ENCODE data around the gene CDC42SE2.

DNA sequence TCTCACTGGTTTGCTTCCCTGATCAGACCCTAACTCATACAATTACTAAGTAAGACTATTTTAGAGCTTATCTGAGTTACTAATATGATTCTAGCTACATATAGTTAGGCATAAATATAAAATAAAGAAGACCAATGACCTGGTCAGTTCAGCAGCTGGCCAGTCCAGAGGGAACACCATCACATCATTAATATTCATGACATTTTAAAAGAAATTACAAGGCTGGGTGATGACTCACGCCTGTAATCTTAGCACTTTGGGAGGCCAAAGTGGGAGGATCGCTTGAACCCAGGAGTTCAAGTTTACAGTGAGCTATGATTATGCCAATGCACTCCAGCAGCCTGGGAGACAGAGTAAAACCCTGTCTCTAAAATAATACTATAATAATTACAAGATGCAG lies 37.0 kb upstream of the CDC42SE2 start:
- TF ChIP-seq, protein P1, sequence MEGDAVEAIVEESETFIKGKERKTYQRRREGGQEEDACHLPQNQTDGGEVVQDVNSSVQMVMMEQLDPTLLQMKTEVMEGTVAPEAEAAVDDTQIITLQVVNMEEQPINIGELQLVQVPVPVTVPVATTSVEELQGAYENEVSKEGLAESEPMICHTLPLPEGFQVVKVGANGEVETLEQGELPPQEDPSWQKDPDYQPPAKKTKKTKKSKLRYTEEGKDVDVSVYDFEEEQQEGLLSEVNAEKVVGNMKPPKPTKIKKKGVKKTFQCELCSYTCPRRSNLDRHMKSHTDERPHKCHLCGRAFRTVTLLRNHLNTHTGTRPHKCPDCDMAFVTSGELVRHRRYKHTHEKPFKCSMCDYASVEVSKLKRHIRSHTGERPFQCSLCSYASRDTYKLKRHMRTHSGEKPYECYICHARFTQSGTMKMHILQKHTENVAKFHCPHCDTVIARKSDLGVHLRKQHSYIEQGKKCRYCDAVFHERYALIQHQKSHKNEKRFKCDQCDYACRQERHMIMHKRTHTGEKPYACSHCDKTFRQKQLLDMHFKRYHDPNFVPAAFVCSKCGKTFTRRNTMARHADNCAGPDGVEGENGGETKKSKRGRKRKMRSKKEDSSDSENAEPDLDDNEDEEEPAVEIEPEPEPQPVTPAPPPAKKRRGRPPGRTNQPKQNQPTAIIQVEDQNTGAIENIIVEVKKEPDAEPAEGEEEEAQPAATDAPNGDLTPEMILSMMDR (IDR thresholded peaks at IDR 0.05): no peak
- TF ChIP-seq POLR2AphosphoS5 (IDR thresholded peaks at IDR 0.05; ENCODE audit: low read depth, low read length): no peak
- TF ChIP-seq, protein P2, sequence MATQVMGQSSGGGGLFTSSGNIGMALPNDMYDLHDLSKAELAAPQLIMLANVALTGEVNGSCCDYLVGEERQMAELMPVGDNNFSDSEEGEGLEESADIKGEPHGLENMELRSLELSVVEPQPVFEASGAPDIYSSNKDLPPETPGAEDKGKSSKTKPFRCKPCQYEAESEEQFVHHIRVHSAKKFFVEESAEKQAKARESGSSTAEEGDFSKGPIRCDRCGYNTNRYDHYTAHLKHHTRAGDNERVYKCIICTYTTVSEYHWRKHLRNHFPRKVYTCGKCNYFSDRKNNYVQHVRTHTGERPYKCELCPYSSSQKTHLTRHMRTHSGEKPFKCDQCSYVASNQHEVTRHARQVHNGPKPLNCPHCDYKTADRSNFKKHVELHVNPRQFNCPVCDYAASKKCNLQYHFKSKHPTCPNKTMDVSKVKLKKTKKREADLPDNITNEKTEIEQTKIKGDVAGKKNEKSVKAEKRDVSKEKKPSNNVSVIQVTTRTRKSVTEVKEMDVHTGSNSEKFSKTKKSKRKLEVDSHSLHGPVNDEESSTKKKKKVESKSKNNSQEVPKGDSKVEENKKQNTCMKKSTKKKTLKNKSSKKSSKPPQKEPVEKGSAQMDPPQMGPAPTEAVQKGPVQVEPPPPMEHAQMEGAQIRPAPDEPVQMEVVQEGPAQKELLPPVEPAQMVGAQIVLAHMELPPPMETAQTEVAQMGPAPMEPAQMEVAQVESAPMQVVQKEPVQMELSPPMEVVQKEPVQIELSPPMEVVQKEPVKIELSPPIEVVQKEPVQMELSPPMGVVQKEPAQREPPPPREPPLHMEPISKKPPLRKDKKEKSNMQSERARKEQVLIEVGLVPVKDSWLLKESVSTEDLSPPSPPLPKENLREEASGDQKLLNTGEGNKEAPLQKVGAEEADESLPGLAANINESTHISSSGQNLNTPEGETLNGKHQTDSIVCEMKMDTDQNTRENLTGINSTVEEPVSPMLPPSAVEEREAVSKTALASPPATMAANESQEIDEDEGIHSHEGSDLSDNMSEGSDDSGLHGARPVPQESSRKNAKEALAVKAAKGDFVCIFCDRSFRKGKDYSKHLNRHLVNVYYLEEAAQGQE (IDR thresholded peaks at IDR 0.05; ENCODE audit: insufficient read depth in 1 of 2, low read depth in 2 of 2, low read length in 1 of 2): no peak
- TF ChIP-seq SIN3A (IDR thresholded peaks at IDR 0.05; ENCODE audit: borderline replicate concordance, insufficient read depth, low read depth, low read length): no peak
- TF ChIP-seq TCF7L2 (IDR thresholded peaks at IDR 0.05; ENCODE audit: low read depth, low read length): no peak
